ENCODE data around the gene XRCC2. TPM values are rescaled to one million over a fixed set of nuclear protein-coding genes. Genes with fewer than 3 reads are reported as not detected.
"Not testable (repeated sequence)": the region's sequence is repeated elsewhere in the genome, so short reads cannot be mapped to it uniquely, and the experiment has no call there.

XRCC2 gene
- total and polyA plus RNA-seq, 9 donors, result 0.25 to 1.7 (median 0.69) TPM

DNA sequence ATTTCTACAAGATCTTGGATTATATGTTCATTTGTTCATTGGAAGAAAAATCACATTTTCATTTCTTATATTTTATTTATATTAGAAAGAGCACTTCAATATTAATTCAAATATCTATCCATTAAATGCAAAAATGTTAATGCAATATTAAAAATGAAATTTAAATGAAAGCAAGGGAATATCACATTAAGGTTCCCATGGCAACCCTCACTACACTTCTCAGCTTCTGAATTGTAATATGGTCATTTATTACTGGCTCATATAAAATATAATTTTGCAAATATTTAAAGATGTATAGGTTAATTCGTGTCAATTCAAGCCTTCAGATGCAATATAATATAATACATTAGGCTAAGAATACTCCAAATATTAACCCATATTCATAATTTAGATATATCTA lies 38.8 kb downstream of the XRCC2 start:
- Histone ChIP-seq H3K9me3 (no peaks in the 10 kb centered on the region), H3K27ac (no peak overlapping the region), H3K4me1 (ENCODE audit: insufficient read depth) (no peaks in the 10 kb centered on the region), H3K4me3 (no peak overlapping the region), H3K36me3 (no peaks in the 10 kb centered on the region), H3K27me3 (no peaks in the 10 kb centered on the region)
- 70 to 79% (median 77%) methylated on average over 1 of the region's 1 CpG for WGBS, 3 donors
- TF ChIP-seq CTCF (IDR thresholded peaks at IDR 0.05) (no peak), POLR2A (IDR thresholded peaks at IDR 0.05) (no peak), EP300 (IDR thresholded peaks at IDR 0.05) (no peak)
- intact Hi-C loops (cut with DNase I), result no loop called here
- no peak for DNase-seq

DNA sequence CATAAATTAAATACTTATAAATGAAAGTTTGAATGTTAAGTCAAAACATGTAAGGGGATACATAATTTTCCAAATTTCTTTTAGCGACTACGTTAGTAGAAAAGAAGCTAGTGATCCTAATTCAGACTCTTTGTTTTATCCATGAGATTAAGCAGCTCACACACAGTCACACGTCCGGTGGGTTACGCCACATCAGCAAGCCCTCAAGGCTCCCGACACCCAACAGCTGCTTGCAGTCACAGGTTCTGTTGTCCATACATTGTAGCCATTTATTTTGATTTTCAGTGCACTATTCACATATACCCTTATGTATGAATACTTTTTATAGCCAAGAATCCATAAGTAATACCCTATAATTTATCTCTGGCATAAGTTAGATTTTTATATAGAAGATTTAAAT lies 39.5 kb downstream of the XRCC2 start:
- intact Hi-C loops (cut with DNase I), result no loop called here
- no peak overlapping the region for H3K27ac ChIP-seq
- H3K27me3 ChIP-seq, result no peaks in the 10 kb centered on the region
- H3K36me3 ChIP-seq, result no peaks in the 10 kb centered on the region
- TF ChIP-seq POLR2A (IDR thresholded peaks at IDR 0.05) (no peak), CTCF (IDR thresholded peaks at IDR 0.05) (no peak), EP300 (IDR thresholded peaks at IDR 0.05) (no peak)
- WGBS, 3 donors, result 67 to 72% (median 69%) methylated on average over 6 of the region's 6 CpGs
- no peak overlapping the region for H3K4me3 ChIP-seq
- no peaks in the 10 kb centered on the region for H3K4me1 ChIP-seq (ENCODE audit: insufficient read depth)
- DNase-seq, result no peak
- H3K9me3 ChIP-seq, result no peaks in the 10 kb centered on the region

DNA sequence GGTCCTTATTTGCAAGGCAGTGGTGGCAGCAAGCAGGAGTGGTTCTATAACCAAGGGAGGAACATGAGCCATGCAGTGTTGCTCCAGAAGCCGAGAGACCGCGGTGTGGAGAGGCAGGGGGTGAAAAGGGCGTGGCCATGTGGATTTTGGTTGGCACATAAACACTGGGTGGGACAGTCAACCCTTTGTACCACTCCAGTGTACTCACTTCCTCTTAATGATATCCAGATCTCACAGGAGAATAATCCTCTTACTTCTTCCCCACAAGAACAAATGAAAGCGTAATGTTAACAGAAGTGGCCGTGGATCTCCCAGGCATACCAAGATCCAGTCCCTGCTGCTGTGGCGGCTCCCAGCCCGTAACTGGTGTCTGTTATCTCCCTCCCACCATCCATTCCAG lies 42.4 kb downstream of the XRCC2 start:
- TF ChIP-seq CTCF (IDR thresholded peaks at IDR 0.05) (no peak), POLR2A (IDR thresholded peaks at IDR 0.05) (no peak), EP300 (IDR thresholded peaks at IDR 0.05) (no peak)
- 70 to 83% (median 77%) methylated on average over 8 of the region's 8 CpGs for WGBS, 3 donors
- Histone ChIP-seq H3K9me3 (no peaks in the 10 kb centered on the region), H3K4me1 (ENCODE audit: insufficient read depth) (no peaks in the 10 kb centered on the region), H3K4me3 (no peak overlapping the region), H3K27me3 (no peaks in the 10 kb centered on the region), H3K36me3 (no peaks in the 10 kb centered on the region), H3K27ac (no peak overlapping the region)
- intact Hi-C loops (cut with DNase I), result no loop called here
- DNase-seq, result no peak

DNA sequence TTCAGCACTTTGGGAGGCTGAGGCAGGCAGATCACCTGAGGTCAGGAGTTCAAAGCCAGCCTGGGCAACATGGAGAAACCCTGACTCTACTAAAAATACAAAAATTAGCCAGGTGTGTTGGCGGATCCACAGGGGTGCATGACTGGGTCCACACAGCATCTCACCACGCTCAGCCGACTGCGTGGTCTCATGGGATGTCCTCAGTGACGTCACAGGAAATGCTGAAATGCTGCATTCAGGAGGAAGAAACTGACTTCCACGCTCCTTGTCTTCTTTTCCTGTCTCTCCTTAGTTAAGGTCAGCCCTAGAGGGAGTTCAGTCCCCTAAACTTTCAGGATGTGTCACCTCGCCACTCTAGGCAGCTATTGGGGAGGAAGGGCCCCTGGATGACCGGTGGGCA lies 42.9 kb downstream of the XRCC2 start:
- no peak overlapping the region for H3K4me3 ChIP-seq
- no peak overlapping the region for H3K27ac ChIP-seq
- H3K9me3 ChIP-seq, result no peaks in the 10 kb centered on the region
- no peaks in the 10 kb centered on the region for H3K36me3 ChIP-seq
- H3K27me3 ChIP-seq, result no peaks in the 10 kb centered on the region
- intact Hi-C loops (cut with DNase I), result no loop called here
- DNase-seq, result no peak
- H3K4me1 ChIP-seq (ENCODE audit: insufficient read depth), result no peaks in the 10 kb centered on the region
- 82 to 89% (median 86%) methylated on average over 8 of the region's 8 CpGs for WGBS, 3 donors
- TF ChIP-seq EP300 (IDR thresholded peaks at IDR 0.05), result no peak
- no peak for TF ChIP-seq CTCF (IDR thresholded peaks at IDR 0.05)

GRCh38 chr7:152628772-152629171 lies 47.2 kb downstream of the XRCC2 start:
- intact Hi-C loops (cut with DNase I), result not testable (repeated sequence)

More at GRCh38 chr7:152628772-152629171, 47.2 kb downstream of the XRCC2 start:
- not testable (repeated sequence) for H3K9me3 ChIP-seq; DNase-seq; H3K27me3 ChIP-seq; H3K36me3 ChIP-seq; H3K4me1 ChIP-seq (ENCODE audit: insufficient read depth); H3K27ac ChIP-seq; H3K4me3 ChIP-seq
